Smooth muscle cell (in vitro differentiated cells): ENCODE measurements around the gene NCBP1. TPM values are rescaled to one million over a fixed set of nuclear protein-coding genes. Genes with fewer than 3 reads are reported as not detected.

Source experiments
- DNase-seq: peaks from one replicate; lab custom pipeline; 2025; ENCODE audit not compliant: unreplicated experiment; lab: John Stamatoyannopoulos, UW
- H2AFZ ChIP-seq: fragments of 200-600 bp; sonication (generic); 2 replicates; pipeline ENCODE4 v1.6.0; 2016; ENCODE audit warnings: antibody characterized with exemption, low read depth, mild to moderate bottlenecking
- H3F3A ChIP-seq: fragments of 200-600 bp; sonication (generic); 2 replicates; pipeline ENCODE4 v1.6.0; 2017; ENCODE audit warnings: antibody characterized with exemption, low read depth
- H3K27ac ChIP-seq: fragments of 200-600 bp; sonication (generic); 2 replicates; pipeline ENCODE4 v1.5.1; 2016; ENCODE audit warnings: low read depth, mild to moderate bottlenecking
- H3K27me3 ChIP-seq: fragments of 200-600 bp; sonication (generic); 2 replicates; pipeline ENCODE4 v1.6.1; 2016; ENCODE audit warnings: low read depth, mild to moderate bottlenecking
- H3K36me3 ChIP-seq: fragments of 200-600 bp; sonication (generic); 2 replicates; pipeline ENCODE4 v1.5.1; 2016; ENCODE audit warnings: low read depth
- H3K4me1 ChIP-seq: fragments of 200-600 bp; sonication (generic); 2 replicates; pipeline ENCODE4 v1.5.1; 2016; ENCODE audit warnings: low read depth
- H3K4me2 ChIP-seq: fragments of 200-600 bp; sonication (generic); 2 replicates; pipeline ENCODE4 v1.6.0; 2016; ENCODE audit warnings: mild to moderate bottlenecking
- H3K4me3 ChIP-seq: fragments of 200-600 bp; sonication (generic); 2 replicates; pipeline ENCODE4 v1.5.1; 2016; ENCODE audit warnings: mild to moderate bottlenecking
- H3K79me2 ChIP-seq: fragments of 200-600 bp; sonication (generic); 2 replicates; pipeline ENCODE4 v1.6.0; 2016; ENCODE audit warnings: low read depth, mild to moderate bottlenecking
- H3K9ac ChIP-seq: fragments of 200-600 bp; sonication (generic); 2 replicates; pipeline ENCODE4 v1.6.0; 2016; ENCODE audit warnings: low read depth
- H3K9me3 ChIP-seq: fragments of 200-600 bp; sonication (generic); replicated peaks from 2 replicates; pipeline ENCODE4 v1.5.1; 2016; ENCODE audit warnings: low read depth
- H4K20me1 ChIP-seq: fragments of 200-600 bp; sonication (generic); 2 replicates; pipeline ENCODE4 v1.6.0; 2016; ENCODE audit warnings: low read depth
- CTCF ChIP-seq: fragments of 200-600 bp; sonication (generic); IDR thresholded peaks from 2 replicates; pipeline ENCODE4 v1.5.1; 2017; ENCODE audit warnings: borderline replicate concordance, mild to moderate bottlenecking, antibody characterized with exemption; ENCODE audit not compliant: insufficient read depth, poor library complexity, severe bottlenecking
- WGBS: methylation state at CpG from one replicate; pipeline ENCODE4 v1.1.7; 2016; ENCODE audit warnings: low lambda C conversion rate; 5-methylcytosine and 5-hydroxymethylcytosine counted together
- polyA plus RNA-seq: library from polyadenylated mRNA; unstranded; fragments of >200 nt; fragmentation: Nextera tagmentation; extraction: Ambion mirVana; gene quantifications from 2 replicates; pipeline ENCODE4 v1.2.1, GENCODE V29; 2016
- total RNA-seq: library from RNA; depleted of rRNA; stranded (reverse); fragments of >200 nt; gene quantifications from 2 replicates; pipeline ENCODE4 v1.2.3, GENCODE V29; 2014

Gene NCBP1
- total and polyA plus RNA-seq, 2 experiments from 2014 or later, result 21.2 to 29.5 TPM

DNA sequence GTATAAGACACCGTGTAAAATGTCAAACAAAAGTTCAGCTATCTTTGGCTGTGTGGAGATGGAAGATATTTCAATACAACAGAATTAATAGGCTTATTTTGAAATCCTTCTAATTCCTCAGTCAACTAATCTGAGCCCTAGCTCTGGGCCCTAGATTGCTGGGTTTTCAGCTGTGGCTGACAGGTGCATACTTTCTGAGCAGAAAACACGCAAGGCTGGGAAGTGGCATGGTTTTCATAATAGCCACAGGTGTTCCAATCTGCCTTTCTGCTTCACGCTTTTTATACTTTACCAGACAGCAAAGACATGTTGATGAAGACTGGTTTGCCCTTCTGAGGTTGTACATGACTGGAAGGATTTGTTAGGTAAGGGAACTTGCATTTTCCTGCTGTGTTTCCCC lies 84.2 kb downstream of the NCBP1 start:
- no peak for TF ChIP-seq CTCF
- Histone ChIP-seq H2AFZ (no peak overlapping the region), H3K9me3 (no peaks in the 10 kb centered on the region), H3K27me3 (peaks cover 17% of the 10 kb centered on the region), H3K4me3 (no peak overlapping the region), H3K4me1 (no peaks in the 10 kb centered on the region), H3K79me2 (no peaks in the 10 kb centered on the region), H4K20me1 (no peaks in the 10 kb centered on the region), H3K4me2 (no peak overlapping the region), H3K36me3 (no peaks in the 10 kb centered on the region), H3K27ac (no peak overlapping the region), H3K9ac (no peak overlapping the region), H3F3A (no peaks in the 10 kb centered on the region)
- DNase-seq, result no peak
- 73% methylated on average over 3 of the region's 3 CpGs for WGBS

- Histone ChIP-seq H4K20me1 (no peaks in the 10 kb centered on the region), H3K4me1 (no peaks in the 10 kb centered on the region), H3K4me3 (no peak overlapping the region), H3K79me2 (no peaks in the 10 kb centered on the region), H3K4me2 (no peak overlapping the region), H3K9me3 (no peaks in the 10 kb centered on the region), H3K9ac (no peak overlapping the region), H3K27me3 (peaks cover 36% of the 10 kb centered on the region), H3F3A (no peaks in the 10 kb centered on the region), H2AFZ (no peak overlapping the region), H3K27ac (no peak overlapping the region), H3K36me3 (no peaks in the 10 kb centered on the region)
- DNase-seq, result no peak
- WGBS, result 93% methylated on average over 2 of the region's 2 CpGs
- TF ChIP-seq CTCF, result no peak
These were observed 87.8 kb downstream of the NCBP1 start for GRCh38 chr9:97721396-97721795.

- Histone ChIP-seq H4K20me1 (no peaks in the 10 kb centered on the region), H2AFZ (no peak overlapping the region), H3K9me3 (no peaks in the 10 kb centered on the region), H3K4me2 (no peak overlapping the region), H3K79me2 (no peaks in the 10 kb centered on the region), H3K4me1 (no peaks in the 10 kb centered on the region), H3K36me3 (no peaks in the 10 kb centered on the region), H3K4me3 (no peak overlapping the region), H3K9ac (no peak overlapping the region), H3K27me3 (peaks cover 36% of the 10 kb centered on the region), H3K27ac (no peak overlapping the region), H3F3A (no peaks in the 10 kb centered on the region)
- TF ChIP-seq CTCF, result no peak
- DNase-seq, result no peak
- 52% methylated on average over 2 of the region's 2 CpGs for WGBS
These were observed 88.7 kb downstream of the NCBP1 start for GRCh38 chr9:97722331-97722730.

Other genes with a start within 250 kb of the NCBP1 start
- 3.4 and 4.8 TPM in 2 replicates for gene TDRD7, start 221.7 kb upstream of the NCBP1 start, total RNA-seq
- 1.5 and 1.8 TPM in 2 replicates for gene TDRD7, start 221.7 kb upstream of the NCBP1 start, polyA plus RNA-seq
- 0.09 and 0.18 TPM in 2 replicates for gene TMOD1, start 132.2 kb upstream of the NCBP1 start, total RNA-seq
- 0.19 and 0.22 TPM in 2 replicates for gene TMOD1, start 132.2 kb upstream of the NCBP1 start, polyA plus RNA-seq
- 22.6 and 23.5 TPM in 2 replicates for gene TSTD2, start 453 bp upstream of the NCBP1 start, total RNA-seq
- 8.5 and 9.3 TPM in 2 replicates for gene TSTD2, start 453 bp upstream of the NCBP1 start, polyA plus RNA-seq
- 6.5 and 7.5 TPM in 2 replicates for gene XPA, start 63.5 kb downstream of the NCBP1 start, total RNA-seq
- gene XPA, start 63.5 kb downstream of the NCBP1 start, polyA plus RNA-seq, result 9.7 and 14.0 TPM in 2 replicates
- not detected in 2 replicates for gene FOXE1, start 219.4 kb downstream of the NCBP1 start, total RNA-seq
- not detected in 2 replicates for gene FOXE1, start 219.4 kb downstream of the NCBP1 start, polyA plus RNA-seq